Stimulated activated CD4-positive, alpha-beta T cell treated with anti-CD3 and anti-CD28 coated beads, Interleukin-2, amount 100 ng/mL, for 24 hours (primary cell): ENCODE measurements around the gene S100A5.
"Not testable (repeated sequence)": the region's sequence is repeated elsewhere in the genome, so short reads cannot be mapped to it uniquely, and the experiment has no call there.

Source experiments
- DNase-seq, 2 donors: peaks; one replicate each; pipeline ENCODE4 v3.0.0-alpha.2; 2020

The S100A5 gene

GRCh38 chr1:153566414-153567371, 26.0 kb upstream of the S100A5 start:
- DNase-seq, result peak; percentile 87 to 88

- peak; percentile 61 to 66 for DNase-seq
Measured at GRCh38 chr1:153565529-153566374, 25.0 kb upstream of the S100A5 start, which contains the start of gene S100A2. S100A2 (minus strand) TSS chr1:153565844; CDS start chr1:153563877, 1,967 bp downstream.

DNA sequence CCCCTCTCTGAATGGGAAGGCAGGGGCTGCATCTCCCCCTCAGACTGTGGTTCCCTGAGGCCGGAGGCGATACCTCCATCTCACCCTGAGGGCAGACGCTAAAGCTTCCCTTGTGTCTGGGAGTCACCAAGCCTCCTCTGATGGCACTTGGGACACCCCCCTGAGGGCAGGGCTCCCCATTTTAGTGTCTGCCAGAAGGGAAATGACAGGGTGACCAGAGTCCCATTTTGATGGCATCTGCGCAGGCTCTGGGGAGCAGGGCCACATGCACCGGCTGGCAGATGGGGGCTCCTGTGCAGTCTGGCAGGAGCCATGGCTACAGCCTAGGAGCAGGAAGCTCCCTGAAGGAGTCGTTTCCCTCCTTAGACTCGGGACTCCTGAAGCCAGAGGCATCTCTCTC, 23.3 kb upstream of the S100A5 start:
- DNase-seq, result no peak

- DNase-seq, result no peak
Measured at GRCh38 chr1:153563483-153563901, 22.8 kb upstream of the S100A5 start.

DNA sequence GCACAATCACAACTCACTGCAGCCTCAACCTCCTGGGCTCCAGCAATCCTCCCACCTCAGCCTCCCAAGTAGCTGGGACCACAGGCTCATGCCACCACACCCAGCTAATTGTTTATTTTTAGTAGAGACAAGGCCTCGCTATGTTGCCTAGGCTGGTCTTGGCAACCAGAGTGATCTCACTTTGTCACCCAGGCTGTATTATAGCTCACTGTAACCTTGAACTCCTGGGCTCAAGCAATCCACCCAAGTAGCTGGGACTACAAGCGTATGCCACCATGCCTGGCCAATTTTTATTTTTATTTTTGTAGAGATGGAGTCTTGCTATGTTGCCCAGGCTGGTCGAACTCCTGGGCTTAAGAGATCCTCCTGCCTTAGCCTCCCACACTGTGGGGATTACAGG, 21.3 kb upstream of the S100A5 start:
- DNase-seq, result not testable (repeated sequence)

DNA sequence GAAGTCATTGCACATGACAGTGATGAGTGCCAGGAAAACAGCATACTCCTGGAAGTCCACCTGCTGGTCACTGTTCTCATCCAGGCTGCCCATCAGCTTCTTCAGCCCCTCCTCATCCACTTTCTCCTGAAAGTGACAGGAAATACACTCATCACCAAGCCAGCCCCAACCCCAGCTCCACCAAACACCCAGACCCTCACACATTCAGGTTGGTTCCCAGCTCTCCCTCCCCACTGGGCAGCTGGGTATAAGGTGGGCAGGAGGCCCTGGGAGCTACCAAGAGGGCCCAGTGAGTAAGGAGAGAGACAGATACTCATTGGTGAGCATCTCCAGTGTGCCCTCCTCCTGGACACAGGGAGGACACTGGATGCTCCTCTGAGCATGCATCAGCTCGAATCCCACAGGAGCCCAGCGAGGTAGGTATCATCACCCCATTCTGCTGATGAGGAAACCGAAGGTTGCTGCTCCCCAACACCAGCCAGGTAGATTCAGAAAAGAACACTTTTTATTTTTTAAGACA, 20.8 kb upstream of the S100A5 start:
- no peak for DNase-seq

- no peak for DNase-seq
Measured at GRCh38 chr1:153560771-153561465, 20.2 kb upstream of the S100A5 start.

DNA sequence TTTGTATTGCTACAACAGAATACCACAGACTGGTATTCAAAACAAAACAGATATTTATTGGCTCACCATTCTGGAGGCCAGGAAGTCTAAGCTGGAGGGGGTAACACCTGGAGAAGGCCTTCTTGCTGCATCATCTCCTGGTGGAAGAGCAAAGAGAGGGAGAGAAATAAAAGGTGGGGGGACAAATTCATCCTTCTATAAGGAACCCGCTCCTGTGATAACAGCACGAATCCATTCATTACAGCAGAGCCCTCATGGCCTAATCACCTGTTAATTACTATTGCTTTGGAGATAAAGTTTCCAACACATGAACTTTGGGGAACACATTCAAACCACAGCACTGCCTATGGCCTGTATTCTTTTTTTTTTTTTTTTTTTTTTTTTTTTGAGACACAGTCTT, 19.5 kb upstream of the S100A5 start:
- no peak for DNase-seq

DNA sequence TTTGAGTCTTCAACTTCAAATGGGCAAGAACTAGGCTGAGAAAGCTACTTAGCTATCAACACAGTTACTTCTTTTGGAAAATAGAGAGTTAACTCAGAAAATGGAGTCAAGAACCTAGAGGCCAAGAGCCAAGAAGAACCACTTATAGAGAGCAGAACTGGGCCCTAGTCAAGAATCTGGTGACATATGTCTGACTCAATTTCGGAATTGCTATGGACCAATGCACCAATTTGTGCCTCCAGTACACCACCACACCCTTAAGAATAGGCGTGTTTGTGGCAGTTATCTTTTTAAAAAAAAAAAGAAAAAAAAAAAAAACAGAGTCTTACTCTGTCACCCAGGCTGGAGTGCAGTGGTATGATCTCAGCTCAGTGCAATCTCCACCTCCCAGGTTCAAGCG, 17.1 kb upstream of the S100A5 start:
- no peak for DNase-seq

GRCh38 chr1:153556348-153556747, 15.6 kb upstream of the S100A5 start:
- no peak for DNase-seq

GRCh38 chr1:153553830-153554541, 13.3 kb upstream of the S100A5 start:
- no peak for DNase-seq

- DNase-seq, result no peak
Measured at GRCh38 chr1:153553096-153553495, 12.4 kb upstream of the S100A5 start.

DNA sequence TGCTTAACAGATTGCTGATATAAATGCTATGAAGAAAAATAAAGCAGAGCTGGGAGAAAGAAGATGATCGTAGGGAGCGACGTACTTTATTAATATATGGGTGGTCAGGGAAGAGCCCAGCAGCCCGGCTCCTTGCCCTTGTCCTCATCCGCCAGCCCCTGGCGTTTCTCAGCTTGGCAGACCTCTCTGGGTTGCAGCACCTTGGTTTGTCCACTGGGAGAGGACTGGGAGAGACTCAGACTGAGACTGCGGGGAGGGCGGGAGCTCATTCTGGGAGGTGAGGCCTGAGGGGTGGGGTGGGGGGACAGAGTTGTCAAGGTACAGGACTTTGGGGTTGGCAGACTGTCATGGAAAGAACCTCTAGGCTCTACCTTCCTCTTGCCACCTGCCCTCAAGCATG, 11.6 kb upstream of the S100A5 start:
- no peak for DNase-seq

GRCh38 chr1:153550827-153551500, 10.2 kb upstream of the S100A5 start:
- no peak for DNase-seq

- no peak for DNase-seq
Measured at GRCh38 chr1:153550398-153550758, 9.6 kb upstream of the S100A5 start.

DNA sequence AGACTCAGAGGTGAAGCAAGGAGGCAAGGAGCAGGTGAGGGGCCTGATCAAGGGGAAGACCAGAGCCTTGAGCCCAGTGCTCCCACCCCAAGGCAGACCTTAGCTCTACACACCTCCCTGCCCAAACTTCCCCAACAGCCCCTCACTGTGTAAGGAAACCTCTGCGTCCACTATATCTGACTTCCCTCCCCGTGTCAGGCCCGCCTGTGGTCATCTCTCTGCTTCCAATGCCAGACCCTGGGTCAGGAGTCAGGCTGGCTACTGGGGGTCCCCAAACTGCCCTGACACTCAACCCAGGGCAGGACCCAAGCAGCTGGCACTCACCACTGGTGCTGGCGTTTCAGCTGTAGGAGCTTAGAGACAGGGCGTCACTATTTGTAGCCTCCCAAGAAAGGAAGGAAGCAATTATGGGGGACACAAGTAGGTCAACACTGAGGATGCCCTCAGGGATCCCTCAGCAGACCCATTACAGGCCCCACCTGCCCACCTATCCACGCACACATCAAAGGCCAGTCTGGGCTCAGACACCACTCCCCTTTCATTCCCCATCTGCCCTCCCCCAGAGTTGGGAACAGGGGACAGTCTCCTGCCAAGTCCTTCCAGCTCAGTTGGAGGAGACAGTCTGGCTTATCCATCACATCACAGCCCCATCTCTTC, 9.1 kb upstream of the S100A5 start:
- DNase-seq, result no peak

- no peak for DNase-seq
Measured at GRCh38 chr1:153548722-153549688, 8.3 kb upstream of the S100A5 start, which contains the start of gene S100A3. S100A3 (minus strand) TSS chr1:153549258; CDS start chr1:153548485, 773 bp downstream.

DNA sequence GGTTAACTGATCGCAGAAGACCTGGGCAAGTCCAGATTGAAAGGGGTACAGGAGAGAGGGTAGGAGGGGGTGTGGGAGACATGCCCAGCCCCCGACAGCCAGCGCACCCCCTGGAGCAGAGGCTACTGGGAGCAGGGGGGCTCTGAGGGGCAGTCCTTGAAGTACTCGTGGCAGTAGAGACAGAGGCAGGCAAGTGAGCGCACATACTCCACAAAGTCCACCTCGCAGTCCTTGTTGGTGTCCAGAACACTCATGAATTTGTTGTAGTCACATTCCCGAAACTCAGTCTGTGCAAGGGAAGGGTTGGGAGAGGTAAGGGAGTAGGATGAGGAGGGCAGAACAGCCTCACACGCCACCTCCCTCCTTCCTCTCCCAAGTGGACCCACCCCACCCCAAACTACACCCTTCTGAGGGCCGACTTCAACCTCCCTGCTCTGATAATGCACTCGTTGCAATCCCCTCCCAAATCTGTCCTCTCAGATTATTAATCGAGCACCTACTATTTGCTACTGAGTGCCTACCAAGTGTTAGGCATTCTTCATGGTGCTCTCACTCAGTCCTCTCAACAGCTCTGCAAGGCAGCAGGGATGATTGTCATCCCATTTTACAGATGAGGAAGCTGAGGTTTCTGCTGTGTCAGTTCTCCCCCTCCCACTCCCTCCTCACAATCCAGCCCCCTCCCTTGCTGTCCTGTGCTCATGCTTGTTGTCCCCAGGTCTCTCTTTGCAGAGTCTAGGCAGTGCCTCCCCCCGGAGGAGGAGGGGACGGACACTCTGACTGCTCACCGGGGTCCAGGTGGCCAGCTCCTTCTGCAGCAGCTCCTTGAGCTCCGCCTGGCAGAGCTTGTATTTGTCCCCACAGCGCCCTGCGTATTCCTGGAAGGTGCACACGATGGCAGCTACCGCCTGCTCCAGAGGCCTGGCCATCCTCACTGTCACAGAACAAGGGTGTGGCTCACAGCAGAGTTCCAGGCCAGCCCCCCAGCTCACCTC, 7.1 kb upstream of the S100A5 start:
- no peak for DNase-seq
